ENCODE data around the gene CWC15.

DNA sequence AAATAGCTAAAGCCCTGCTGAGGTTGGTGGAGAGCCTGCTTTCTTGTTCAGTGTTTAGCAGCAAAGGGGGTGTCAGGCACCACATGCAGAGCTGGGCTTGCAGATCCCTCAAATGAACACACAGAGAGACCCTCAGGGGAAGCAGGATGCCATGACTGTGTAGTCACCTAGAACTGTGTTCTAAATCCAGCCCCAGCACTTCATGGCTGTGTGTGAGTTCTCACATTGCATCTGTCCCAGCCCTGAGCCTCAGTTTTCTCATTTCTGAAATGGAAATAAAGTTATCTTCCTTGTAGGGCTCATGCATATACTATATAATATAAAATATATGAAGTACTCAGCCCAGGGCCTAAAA, 47.1 kb downstream of the CWC15 start:
- TF ChIP-seq, protein P1, sequence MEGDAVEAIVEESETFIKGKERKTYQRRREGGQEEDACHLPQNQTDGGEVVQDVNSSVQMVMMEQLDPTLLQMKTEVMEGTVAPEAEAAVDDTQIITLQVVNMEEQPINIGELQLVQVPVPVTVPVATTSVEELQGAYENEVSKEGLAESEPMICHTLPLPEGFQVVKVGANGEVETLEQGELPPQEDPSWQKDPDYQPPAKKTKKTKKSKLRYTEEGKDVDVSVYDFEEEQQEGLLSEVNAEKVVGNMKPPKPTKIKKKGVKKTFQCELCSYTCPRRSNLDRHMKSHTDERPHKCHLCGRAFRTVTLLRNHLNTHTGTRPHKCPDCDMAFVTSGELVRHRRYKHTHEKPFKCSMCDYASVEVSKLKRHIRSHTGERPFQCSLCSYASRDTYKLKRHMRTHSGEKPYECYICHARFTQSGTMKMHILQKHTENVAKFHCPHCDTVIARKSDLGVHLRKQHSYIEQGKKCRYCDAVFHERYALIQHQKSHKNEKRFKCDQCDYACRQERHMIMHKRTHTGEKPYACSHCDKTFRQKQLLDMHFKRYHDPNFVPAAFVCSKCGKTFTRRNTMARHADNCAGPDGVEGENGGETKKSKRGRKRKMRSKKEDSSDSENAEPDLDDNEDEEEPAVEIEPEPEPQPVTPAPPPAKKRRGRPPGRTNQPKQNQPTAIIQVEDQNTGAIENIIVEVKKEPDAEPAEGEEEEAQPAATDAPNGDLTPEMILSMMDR (IDR thresholded peaks at IDR 0.05; ENCODE audit: extremely low read depth in 1 of 2, insufficient read depth in 1 of 2, low read depth in 1 of 2, low read length in 2 of 2), result no peak
- TF ChIP-seq POLR2AphosphoS5 (IDR thresholded peaks at IDR 0.05; ENCODE audit: insufficient read depth, low read depth, low read length) (no peak), EZH2 (IDR thresholded peaks at IDR 0.05; ENCODE audit: borderline replicate concordance, low read depth, low read length, severe bottlenecking) (no peak), POLR2A (IDR thresholded peaks at IDR 0.05; ENCODE audit: low read depth, low read length) (no peak), FOS (IDR thresholded peaks at IDR 0.05; ENCODE audit: borderline replicate concordance, insufficient read depth, low read length) (no peak), JUN (IDR thresholded peaks at IDR 0.05; ENCODE audit: borderline replicate concordance, insufficient read depth, insufficient read length, low read depth) (no peak)
- TF ChIP-seq, protein P2, sequence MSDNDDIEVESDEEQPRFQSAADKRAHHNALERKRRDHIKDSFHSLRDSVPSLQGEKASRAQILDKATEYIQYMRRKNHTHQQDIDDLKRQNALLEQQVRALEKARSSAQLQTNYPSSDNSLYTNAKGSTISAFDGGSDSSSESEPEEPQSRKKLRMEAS (IDR thresholded peaks at IDR 0.05; ENCODE audit: insufficient read depth, insufficient read length), result no peak

Data from endothelial cell of umbilical vein (primary cell).